Tibial nerve (tissue), 4 donors: ENCODE measurements around the gene TMEM86B.

ENCODE experiments used
- CTCF ChIP-seq, 5 experiments: fragments of 200-600 bp in 3 of 5; fragments of 450-650 bp in 2 of 5; sonication (generic) in 3 of 5; IDR thresholded peaks; one replicate each; pipeline ENCODE4 v1.5.1; 2016 to 2019; ENCODE audit warnings: antibody characterized with exemption in 5 of 5, mild to moderate bottlenecking in 3 of 5, moderate library complexity in 2 of 5
- EP300 ChIP-seq, 2 donors: sonication (generic); formaldehyde crosslinking; IDR thresholded peaks; one replicate each; pipeline ENCODE4 v1.6.1; 2017; ENCODE audit warnings: antibody characterized with exemption in 2 of 2, mild to moderate bottlenecking in 1 of 2
- POLR2A ChIP-seq, 2 donors: fragments of 450-650 bp; IDR thresholded peaks; one replicate each; pipeline ENCODE4 v1.6.1; 2017; ENCODE audit warnings: antibody characterized with exemption in 2 of 2, mild to moderate bottlenecking in 2 of 2, moderate library complexity in 2 of 2

GRCh38 chr19:55249841-55250240, 21.3 kb upstream of the TMEM86B start:
- TF ChIP-seq CTCF (IDR thresholded peaks at IDR 0.05): no peak
- no peak for TF ChIP-seq POLR2A (IDR thresholded peaks at IDR 0.05)
- no peak for TF ChIP-seq EP300 (IDR thresholded peaks at IDR 0.05)
